A172 (cell line): ENCODE measurements around the gene VPS29. TPM values are rescaled to one million over a fixed set of nuclear protein-coding genes. Genes with fewer than 3 reads are reported as not detected.
A peak's percentile ranks its signal among the peaks of the same experiment; 100 is the strongest.
"Not testable (repeated sequence)": the region's sequence is repeated elsewhere in the genome, so short reads cannot be mapped to it uniquely, and the experiment has no call there.

Experiments used
- DNase-seq: peaks from one replicate; pipeline ENCODE4 v3.0.0-alpha.2; 2015; ENCODE audit warnings: low spot score
- total RNA-seq: library from RNA; depleted of rRNA; stranded (reverse); fragments of >200 nt; shearing (Covaris generic); gene quantifications from 2 replicates; pipeline ENCODE4 v1.2.3, GENCODE V29; 2014

Gene VPS29
- total RNA-seq, 1 experiment from 2014 or later = 205 TPM

DNA sequence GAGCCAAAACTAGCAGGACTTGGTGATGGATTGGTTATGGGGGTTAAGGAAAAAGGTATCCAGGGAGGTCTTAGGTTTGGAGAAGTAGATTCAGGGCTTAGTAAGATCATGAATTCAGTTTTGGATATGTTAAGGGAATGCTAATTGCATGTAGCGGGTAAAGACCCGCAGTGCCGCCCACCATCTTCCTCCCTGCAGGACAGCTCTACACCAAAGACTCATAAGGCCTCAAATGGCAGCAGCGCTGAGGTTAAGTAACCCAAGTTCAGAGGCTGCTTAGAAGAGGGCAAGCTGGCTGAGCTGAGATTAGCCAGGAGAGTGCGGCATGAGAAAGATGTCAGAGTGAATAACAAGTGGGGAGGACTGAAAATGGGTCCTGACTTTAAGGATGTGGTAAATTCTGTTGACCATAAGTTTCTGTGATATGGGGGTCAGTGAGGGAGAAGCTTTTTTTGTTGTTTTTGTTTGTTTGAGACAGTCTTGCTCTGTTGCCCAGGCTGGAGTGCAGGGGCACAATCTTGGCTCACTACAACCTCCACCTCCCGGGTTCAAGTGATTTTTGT, 26.4 kb upstream of the VPS29 start:
- DNase-seq = no peak

GRCh38 chr12:110520876-110521712, 19.2 kb upstream of the VPS29 start:
- DNase-seq = not testable (repeated sequence)

DNA sequence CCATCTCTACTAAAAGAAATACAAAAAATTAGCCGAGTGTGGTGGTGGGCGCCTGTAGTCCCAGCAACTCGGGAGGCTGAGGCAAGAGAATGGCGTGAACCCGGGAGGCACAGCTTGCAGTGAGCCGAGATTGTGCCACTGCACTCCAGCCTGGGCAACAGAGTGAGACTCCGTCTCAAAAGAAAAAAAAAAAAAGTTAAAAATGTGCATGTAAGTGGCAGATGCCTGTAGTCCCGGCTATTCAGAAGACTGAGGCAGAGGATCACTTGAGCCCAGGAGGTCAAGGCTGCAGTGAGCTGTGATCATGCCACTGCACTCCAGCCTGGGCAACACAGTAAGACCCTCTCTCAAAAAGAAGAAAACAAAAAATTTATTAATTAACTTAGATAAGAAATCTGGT, 16.1 kb upstream of the VPS29 start:
- DNase-seq = not testable (repeated sequence)

DNA sequence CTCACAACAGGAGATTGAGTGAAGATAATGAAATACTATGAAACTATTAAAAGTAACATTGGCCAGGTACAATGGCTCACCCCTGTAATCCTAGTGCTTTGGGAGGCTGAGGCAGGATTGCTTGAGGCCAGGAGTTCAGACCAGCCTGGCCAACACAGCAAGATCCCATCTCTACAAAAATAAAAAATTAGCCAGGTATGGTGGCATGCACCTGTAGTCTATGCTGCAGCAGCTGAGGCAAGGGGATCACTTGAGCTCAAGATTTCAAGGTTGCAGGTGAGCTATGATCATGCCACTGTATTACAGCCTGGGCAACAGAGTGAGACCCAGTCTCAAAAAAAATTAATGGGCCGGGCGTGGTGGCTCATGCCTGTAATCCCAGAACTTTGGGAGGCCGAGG, 15.1 kb upstream of the VPS29 start:
- DNase-seq = no peak

DNA sequence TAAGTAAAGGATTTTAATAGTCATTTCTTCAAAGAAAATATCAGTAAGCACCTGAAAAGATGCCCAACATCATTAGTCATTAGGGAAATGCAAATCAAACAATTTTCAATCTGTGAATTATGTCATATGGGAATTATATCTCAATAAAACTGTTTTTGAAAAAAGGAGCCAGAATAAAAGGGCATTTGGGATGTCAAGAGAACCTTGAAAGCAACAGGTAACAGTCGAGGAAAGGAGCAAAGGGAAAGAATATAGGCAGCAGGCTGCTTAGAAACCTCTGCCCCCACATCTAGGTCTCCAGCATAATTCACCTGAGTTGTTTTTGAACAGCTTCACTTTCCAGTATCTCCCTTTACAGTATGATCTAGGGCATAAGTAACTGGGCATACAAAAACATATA, 12.5 kb upstream of the VPS29 start:
- DNase-seq = no peak

DNA sequence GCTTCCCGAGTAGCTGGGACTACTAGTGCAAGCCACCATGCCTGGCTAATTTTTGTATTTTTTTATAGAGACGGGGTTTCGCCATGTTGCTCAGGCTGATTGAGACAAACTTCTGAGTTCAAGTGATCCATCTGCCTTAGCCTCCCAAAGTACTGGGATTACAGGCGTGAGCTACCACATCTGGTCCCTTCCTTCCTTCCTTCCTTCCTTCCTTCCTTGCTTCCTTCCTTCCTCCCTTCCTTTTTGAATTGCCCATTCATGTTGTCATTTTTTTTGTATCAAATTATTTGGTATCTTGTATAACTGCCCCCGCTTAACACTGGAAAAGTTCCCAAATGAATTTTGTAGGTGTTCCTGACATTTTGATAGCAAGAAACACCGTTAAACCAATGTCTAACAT, 11.9 kb upstream of the VPS29 start:
- DNase-seq = no peak

GRCh38 chr12:110508071-110508586, 6.2 kb upstream of the VPS29 start:
- no peak for DNase-seq

GRCh38 chr12:110505332-110505731, 3.4 kb upstream of the VPS29 start:
- no peak for DNase-seq

DNA sequence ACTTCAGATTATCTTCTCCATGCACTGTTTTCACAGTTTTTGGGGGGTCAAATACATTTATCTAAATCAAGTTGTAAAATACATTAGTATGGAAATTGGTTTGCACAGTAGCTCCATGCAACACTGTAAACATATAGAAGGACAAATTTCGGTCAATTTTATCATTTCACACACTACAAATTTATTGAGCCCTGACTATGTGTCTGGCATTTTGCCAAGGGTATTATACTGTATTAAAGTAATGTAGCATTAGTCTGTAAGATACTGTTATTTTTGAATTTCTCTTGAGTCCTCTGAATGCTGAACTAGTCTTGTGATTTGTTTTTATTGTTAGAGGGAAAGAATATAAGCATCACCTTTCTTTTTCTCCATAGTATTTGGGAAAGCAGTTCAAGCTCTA, 1.5 kb upstream of the VPS29 start:
- no peak for DNase-seq

GRCh38 chr12:110501399-110501751, 536 bp downstream of the VPS29 start:
- peak; percentile 53 for DNase-seq

DNA sequence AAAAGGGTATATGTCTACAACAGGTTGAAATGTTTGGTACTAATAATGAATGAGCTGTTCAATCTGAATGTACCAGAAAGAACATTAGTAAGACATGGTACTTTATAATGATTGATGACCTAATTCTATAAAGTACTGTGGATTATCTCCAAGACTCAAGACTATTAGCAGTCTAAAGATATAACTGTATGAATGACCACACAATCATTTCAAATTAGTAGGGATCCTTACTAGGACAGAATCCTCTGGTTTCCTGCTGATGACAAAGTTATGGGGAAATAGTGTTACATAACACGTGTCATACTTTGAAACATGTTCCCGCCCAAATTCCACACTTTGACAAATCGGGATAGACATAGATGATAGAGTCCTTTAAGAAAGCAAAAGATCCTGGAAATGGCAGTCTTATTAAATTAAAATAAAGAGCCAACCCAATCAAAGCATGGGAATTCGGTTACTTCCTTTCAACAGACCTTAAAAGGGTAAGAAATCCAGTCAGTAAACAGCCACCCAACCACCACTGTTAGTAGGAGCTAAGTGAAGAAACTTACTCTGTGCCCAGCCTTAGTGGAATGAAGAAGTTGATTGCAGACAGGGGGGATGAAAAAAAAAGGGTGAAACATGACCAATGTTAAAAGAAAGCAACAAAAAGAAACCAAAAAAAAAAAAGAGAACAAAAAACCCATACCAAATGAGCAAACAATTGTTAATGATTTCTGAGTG, 2.8 kb downstream of the VPS29 start:
- peak; percentile 31 for DNase-seq

DNA sequence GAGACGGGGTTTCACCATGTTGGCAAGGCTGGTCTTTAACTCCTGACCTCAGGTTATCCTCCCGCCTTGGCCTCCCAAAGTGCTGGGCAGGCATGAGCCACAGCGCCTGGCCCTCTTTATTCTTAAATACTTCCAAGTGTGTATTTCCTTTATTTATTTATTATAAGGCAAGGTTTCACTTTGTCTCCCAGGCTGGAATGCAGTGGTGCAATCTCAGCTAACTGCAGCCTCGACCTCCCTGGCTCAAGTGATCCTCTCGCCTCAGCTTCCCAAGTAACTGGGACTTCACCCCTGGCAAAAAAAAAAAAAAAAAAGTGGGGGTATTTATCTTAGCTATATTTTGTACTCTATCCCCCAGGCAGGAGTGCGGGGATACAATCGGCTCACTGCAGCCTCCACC, 26.5 kb downstream of the VPS29 start:
- DNase-seq = no peak

- peak; percentile 97 for DNase-seq
Measured at GRCh38 chr12:110468214-110469048, 33.5 kb downstream of the VPS29 start, which contains the start of the genes FAM216A and GPN3. Gene FAM216A, plus strand, starts transcription at chr12:110468845. Its CDS starts 31 bp downstream, at chr12:110468876. Gene GPN3, minus strand, starts transcription at chr12:110468257. Its CDS starts 54 bp downstream, at chr12:110468203.

- DNase-seq = no peak
Measured at GRCh38 chr12:110467847-110468213, 34.1 kb downstream of the VPS29 start.

GRCh38 chr12:110466791-110467190, 35.1 kb downstream of the VPS29 start:
- DNase-seq = no peak

DNA sequence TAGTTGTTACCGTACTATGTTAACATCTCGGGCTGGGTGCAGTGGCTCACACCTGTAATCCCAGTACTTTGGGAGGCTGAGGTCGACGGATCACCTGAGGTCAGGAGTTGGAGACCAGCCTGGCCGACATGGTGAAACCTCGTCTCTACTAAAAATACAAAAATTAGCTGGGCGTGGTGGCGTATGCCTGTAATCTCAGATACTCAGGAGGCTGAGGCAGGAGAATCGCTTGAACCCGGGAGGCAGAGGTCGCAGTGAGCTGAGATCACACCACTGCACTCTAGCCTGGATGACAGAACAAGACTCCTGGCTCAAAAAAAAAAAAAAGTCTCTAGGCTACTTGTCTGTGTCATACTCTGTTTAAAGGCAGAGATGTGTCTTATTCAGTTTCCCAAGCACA, 36.1 kb downstream of the VPS29 start:
- DNase-seq = not testable (repeated sequence)

DNA sequence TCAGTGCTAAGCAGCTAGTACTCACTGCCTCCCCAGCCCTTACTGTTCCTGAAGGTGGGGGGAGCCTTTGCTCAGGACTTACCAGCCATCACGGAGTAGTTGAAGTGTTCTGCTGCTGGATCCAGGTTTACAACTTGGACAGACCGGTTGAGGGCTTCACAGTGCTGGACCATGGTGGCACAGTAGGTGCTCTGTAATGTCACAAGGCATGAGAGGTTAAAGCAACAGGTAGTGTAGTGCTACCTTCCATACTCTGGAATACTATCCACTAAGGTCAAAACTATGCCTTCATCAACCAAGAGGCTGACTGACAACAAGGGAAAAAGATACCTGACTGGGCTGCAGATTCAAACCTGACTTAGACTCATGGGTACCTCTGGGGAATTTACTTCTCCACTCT, 36.9 kb downstream of the VPS29 start:
- no peak for DNase-seq

GRCh38 chr12:110461189-110461588, 40.7 kb downstream of the VPS29 start:
- not testable (repeated sequence) for DNase-seq

DNA sequence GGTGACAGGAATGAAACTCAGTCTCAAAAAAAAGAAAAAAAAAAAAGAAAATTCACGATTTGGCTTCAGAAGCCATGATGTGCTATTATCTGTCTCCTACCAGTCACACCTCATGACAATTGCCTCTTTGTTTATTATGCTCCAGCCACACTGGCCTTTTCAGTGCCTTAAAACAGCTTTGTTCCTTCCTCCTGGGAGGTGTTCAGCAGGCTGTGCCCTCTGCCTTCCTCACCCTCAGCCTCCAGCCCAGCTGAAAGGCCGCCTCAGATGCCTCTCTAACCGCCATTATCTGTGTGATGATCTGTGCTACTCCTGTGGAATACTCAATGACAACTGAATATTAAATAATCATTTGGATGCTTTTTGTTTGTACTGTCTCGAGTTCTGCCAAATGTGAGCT, 43.2 kb downstream of the VPS29 start:
- no peak for DNase-seq

DNA sequence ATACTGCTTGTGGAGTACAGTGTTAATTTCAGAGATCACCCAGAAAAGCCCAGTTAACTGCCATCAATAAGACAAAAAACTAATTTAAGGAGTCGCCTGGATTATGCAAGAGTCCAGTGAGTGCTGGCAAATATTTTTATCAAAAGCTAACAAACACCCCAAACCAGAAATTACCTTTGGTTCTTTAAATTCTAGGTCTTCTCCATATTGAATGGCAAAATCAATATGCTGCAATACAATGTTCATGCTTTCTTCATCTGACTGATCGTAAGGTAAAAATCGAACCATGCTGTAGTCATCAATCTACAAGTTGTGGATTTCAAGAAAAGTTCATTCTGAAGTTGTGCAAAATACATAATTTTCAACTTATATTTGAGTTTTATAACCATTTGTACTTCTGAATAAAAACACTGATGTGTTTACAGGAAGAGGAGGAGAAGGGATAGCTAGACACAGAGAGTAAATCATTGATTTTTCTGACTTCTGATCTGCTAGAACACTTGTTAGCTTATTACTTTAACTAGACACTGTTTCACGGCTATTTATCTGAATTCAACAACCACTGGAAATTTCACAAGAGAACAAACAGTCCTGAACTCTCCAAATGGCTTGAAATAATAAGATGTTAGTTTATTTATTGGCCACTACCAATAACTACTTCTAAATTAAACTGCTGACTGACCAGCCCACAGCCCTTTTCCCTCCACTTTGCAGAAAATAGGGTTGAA, 48.2 kb downstream of the VPS29 start:
- DNase-seq = no peak

GRCh38 chr12:110451263-110451662, 50.6 kb downstream of the VPS29 start:
- no peak for DNase-seq
